Kidney capillary endothelial cell (primary cell): ENCODE data around the gene MEGF11.
A peak's percentile ranks its signal among the peaks of the same experiment; 100 is the strongest.

ENCODE experiments used
- DNase-seq: peaks from one replicate; pipeline ENCODE4 v3.0.0-alpha.2; 2018; ENCODE audit warnings: low spot score

The MEGF11 gene

GRCh38 chr15:66215811-66216210, 37.7 kb downstream of the MEGF11 start:
- no peak for DNase-seq

GRCh38 chr15:66214246-66214645, 39.3 kb downstream of the MEGF11 start:
- DNase-seq: no peak

- no peak for DNase-seq
Observed at GRCh38 chr15:66212563-66212921, 41.0 kb downstream of the MEGF11 start.

GRCh38 chr15:66211670-66212562, 41.6 kb downstream of the MEGF11 start:
- DNase-seq: no peak

- DNase-seq: no peak
Observed at GRCh38 chr15:66210684-66211083, 42.9 kb downstream of the MEGF11 start.

- DNase-seq: no peak
Observed at GRCh38 chr15:66198757-66199156, 54.8 kb downstream of the MEGF11 start.

GRCh38 chr15:66196602-66197001, 56.9 kb downstream of the MEGF11 start:
- DNase-seq: no peak

GRCh38 chr15:66195621-66196230, 57.8 kb downstream of the MEGF11 start:
- no peak for DNase-seq

GRCh38 chr15:66193066-66193465, 60.5 kb downstream of the MEGF11 start:
- peak; percentile 31 for DNase-seq

- DNase-seq: no peak
Observed at GRCh38 chr15:66190746-66191145, 62.8 kb downstream of the MEGF11 start.

- DNase-seq: no peak
Observed at GRCh38 chr15:66189291-66189690, 64.3 kb downstream of the MEGF11 start.

- no peak for DNase-seq
Observed at GRCh38 chr15:66188464-66188863, 65.1 kb downstream of the MEGF11 start.

- DNase-seq: no peak
Observed at GRCh38 chr15:66187271-66187670, 66.3 kb downstream of the MEGF11 start.

GRCh38 chr15:66186049-66186825, 67.3 kb downstream of the MEGF11 start:
- DNase-seq: no peak

GRCh38 chr15:66184936-66185790, 68.4 kb downstream of the MEGF11 start:
- DNase-seq: no peak

GRCh38 chr15:66184492-66184891, 69.1 kb downstream of the MEGF11 start:
- DNase-seq: no peak

GRCh38 chr15:66180531-66181097, 72.9 kb downstream of the MEGF11 start:
- no peak for DNase-seq

- DNase-seq: no peak
Observed at GRCh38 chr15:66178531-66178910, 75.0 kb downstream of the MEGF11 start.

GRCh38 chr15:66172324-66172980, 81.1 kb downstream of the MEGF11 start:
- no peak for DNase-seq

GRCh38 chr15:66171841-66172240, 81.7 kb downstream of the MEGF11 start:
- DNase-seq: no peak

- DNase-seq: no peak
Observed at GRCh38 chr15:66170716-66171115, 82.8 kb downstream of the MEGF11 start.
